HEK293 (cell line): ENCODE results near the gene ADCK2.
"Not testable (repeated sequence)": the region's sequence is repeated elsewhere in the genome, so short reads cannot be mapped to it uniquely, and the experiment has no call there.

Experiments used
- CTCF ChIA-PET: fragments of 350-600 bp; formaldehyde crosslinking; extraction: SDS; loops from one replicate; lab custom pipeline; 2021; ENCODE audit warnings: antibody characterized with exemption; lab: Yijun Ruan, JAX
- POLR2A ChIA-PET: fragments of 300-600 bp; formaldehyde crosslinking; extraction: SDS; loops from one replicate; lab custom pipeline; 2020; ENCODE audit warnings: antibody characterized with exemption, inconsistent platforms; lab: Yijun Ruan, JAX
- H3K27ac ChIP-seq: fragments of 200-500 bp; sonication (Bioruptor generic); 2 replicates; pipeline ENCODE4 v1.5.1; 2014; ENCODE audit warnings: low read depth, low read length, control low read depth, inconsistent platforms; ENCODE audit errors: extremely low read depth
- H3K36me3 ChIP-seq, 2 experiments: fragments of 200-500 bp in 1 of 2; sonication (Bioruptor generic) in 1 of 2; 1 replicate in 1 of 2; 2 replicates in 1 of 2; pipeline ENCODE4 v1.5.1; 2014 to 2017; ENCODE audit warnings: inconsistent platforms in 2 of 2, low read length in 2 of 2; ENCODE audit not compliant: control insufficient read depth in 2 of 2, insufficient read depth in 1 of 2
- H3K4me1 ChIP-seq: fragments of 200-500 bp; sonication (Bioruptor generic); 2 replicates; pipeline ENCODE4 v1.5.1; 2014; ENCODE audit warnings: mild to moderate bottlenecking, low read length, inconsistent platforms; ENCODE audit not compliant: control insufficient read depth, insufficient read depth
- H3K4me3 ChIP-seq: 2 replicates; pipeline ENCODE4 v1.5.1; 2011; ENCODE audit warnings: low read depth, mild to moderate bottlenecking, control low read depth, low read length, moderate library complexity
- H3K9me3 ChIP-seq: fragments of 200-500 bp; sonication (Bioruptor generic); 2 replicates; pipeline ENCODE4 v1.5.1; 2014; ENCODE audit warnings: low read depth, low read length, inconsistent platforms; ENCODE audit not compliant: control insufficient read depth, insufficient read depth
- BCL6B ChIP-seq: fragments of 450-650 bp; formaldehyde crosslinking; IDR thresholded peaks from 2 replicates; pipeline ENCODE4 v1.5.1; 2017; ENCODE audit warnings: missing biosample characterization, missing genetic modification characterization
- GLIS2 ChIP-seq: fragments of 450-650 bp; formaldehyde crosslinking; IDR thresholded peaks from 2 replicates; pipeline ENCODE4 v1.5.1; 2016; ENCODE audit warnings: missing biosample characterization, missing genetic modification characterization
- OVOL3 ChIP-seq: fragments of 450-650 bp; formaldehyde crosslinking; IDR thresholded peaks from 2 replicates; pipeline ENCODE4 v1.5.1; 2016; ENCODE audit warnings: missing biosample characterization, missing genetic modification characterization
- SCRT1 ChIP-seq: fragments of 450-650 bp; formaldehyde crosslinking; IDR thresholded peaks from 2 replicates; pipeline ENCODE4 v1.5.1; 2016; ENCODE audit warnings: missing biosample characterization, missing genetic modification characterization, borderline replicate concordance
- SCRT2 ChIP-seq: fragments of 450-650 bp; formaldehyde crosslinking; IDR thresholded peaks from 2 replicates; pipeline ENCODE4 v1.5.1; 2016; ENCODE audit warnings: missing biosample characterization, missing genetic modification characterization
- TSHZ1 ChIP-seq: fragments of 450-650 bp; formaldehyde crosslinking; IDR thresholded peaks from 2 replicates; pipeline ENCODE4 v1.5.1; 2016; ENCODE audit warnings: missing biosample characterization, missing genetic modification characterization, borderline replicate concordance
- ZFP69B ChIP-seq: fragments of 450-650 bp; formaldehyde crosslinking; IDR thresholded peaks from 2 replicates; pipeline ENCODE4 v1.5.1; 2016; ENCODE audit warnings: missing biosample characterization, missing genetic modification characterization
- ZNF174 ChIP-seq: fragments of 450-650 bp; formaldehyde crosslinking; IDR thresholded peaks from 2 replicates; pipeline ENCODE4 v1.5.0; 2017; ENCODE audit warnings: missing biosample characterization, mild to moderate bottlenecking, missing genetic modification characterization
- ZNF214 ChIP-seq: fragments of 450-650 bp; formaldehyde crosslinking; IDR thresholded peaks from 2 replicates; pipeline ENCODE4 v1.5.1; 2017; ENCODE audit warnings: missing biosample characterization, mild to moderate bottlenecking, missing genetic modification characterization, borderline replicate concordance
- ZNF391 ChIP-seq: fragments of 450-650 bp; formaldehyde crosslinking; IDR thresholded peaks from 2 replicates; pipeline ENCODE4 v1.5.1; 2016; ENCODE audit warnings: low read depth, missing biosample characterization, missing genetic modification characterization, borderline replicate concordance
- ZNF521 ChIP-seq: fragments of 450-650 bp; formaldehyde crosslinking; IDR thresholded peaks from 2 replicates; pipeline ENCODE4 v1.5.1; 2017; ENCODE audit warnings: missing biosample characterization, mild to moderate bottlenecking, missing genetic modification characterization
- ZNF596 ChIP-seq: fragments of 450-650 bp; IDR thresholded peaks from 2 replicates; pipeline ENCODE4 v1.5.0; 2018; ENCODE audit warnings: missing biosample characterization, mild to moderate bottlenecking, missing genetic modification characterization, moderate library complexity
- ZNF626 ChIP-seq: fragments of 450-650 bp; sonication (Bioruptor Pico); formaldehyde crosslinking; IDR thresholded peaks from 2 replicates; pipeline ENCODE4 v1.5.1; 2018; ENCODE audit warnings: missing biosample characterization, missing genetic modification characterization, inconsistent platforms
- ZNF768 ChIP-seq: fragments of 450-650 bp; formaldehyde crosslinking; IDR thresholded peaks from 2 replicates; pipeline ENCODE4 v1.5.1; 2018; ENCODE audit warnings: missing biosample characterization, mild to moderate bottlenecking, missing genetic modification characterization
- TF ChIP-seq, protein P1 (sequence below): fragments of 450-650 bp; formaldehyde crosslinking; IDR thresholded peaks from 2 replicates; pipeline ENCODE4 v1.5.1; 2016; ENCODE audit warnings: missing biosample characterization, missing genetic modification characterization
- TF ChIP-seq, protein P2 (sequence below): fragments of 450-650 bp; formaldehyde crosslinking; IDR thresholded peaks from 2 replicates; pipeline ENCODE4 v1.5.1; 2016; ENCODE audit warnings: missing biosample characterization, missing genetic modification characterization
- TF ChIP-seq, protein P3 (sequence below): fragments of 450-650 bp; formaldehyde crosslinking; IDR thresholded peaks from 2 replicates; pipeline ENCODE4 v1.5.1; 2016; ENCODE audit warnings: missing biosample characterization, missing genetic modification characterization
- TF ChIP-seq, protein P4 (sequence below): fragments of 450-650 bp; formaldehyde crosslinking; IDR thresholded peaks from 2 replicates; pipeline ENCODE4 v1.5.1; 2016; ENCODE audit warnings: missing biosample characterization, missing genetic modification characterization

The ADCK2 gene

DNA sequence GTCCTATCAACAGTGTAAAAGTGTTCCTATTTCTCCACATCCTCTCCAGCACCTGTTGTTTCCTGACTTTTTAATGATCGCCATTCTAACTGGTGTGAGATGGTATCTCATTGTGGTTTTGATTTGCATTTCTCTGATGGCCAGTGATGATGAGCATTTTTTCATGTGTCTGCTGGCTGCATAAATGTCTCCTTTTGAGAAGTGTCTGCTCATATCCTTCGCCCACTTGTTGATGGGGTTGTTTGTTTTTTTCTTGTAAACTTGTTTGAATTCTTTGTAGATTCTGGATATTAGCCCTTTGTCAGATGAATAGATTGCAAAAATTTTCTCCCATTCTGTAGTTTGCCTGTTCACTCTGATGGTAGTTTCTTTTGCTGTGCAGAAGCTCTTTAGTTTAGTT lies 9.8 kb upstream of the ADCK2 start:
- TF ChIP-seq SCRT2 (tag by site-specific recombination) (peak; percentile 91), SCRT1 (tag by site-specific recombination) (peak; percentile 84)
- TF ChIP-seq, all 188 proteins: peak for 2; not testable (repeated sequence) for 186
- H3K36me3 ChIP-seq, H3K4me1 ChIP-seq, CTCF ChIA-PET, POLR2A ChIA-PET, H3K4me3 ChIP-seq, H3K9me3 ChIP-seq, H3K27ac ChIP-seq: not testable (repeated sequence)

GRCh38 chr7:140667476-140667875 lies 5.3 kb upstream of the ADCK2 start:
- POLR2A ChIA-PET = no interaction called here
- Histone ChIP-seq H3K9me3 (no peaks in the 10 kb centered on the region), H3K27ac (no peak overlapping the region), H3K4me1 (no peaks in the 10 kb centered on the region), H3K4me3 (no peak overlapping the region), H3K36me3 (no peaks in the 10 kb centered on the region)
- CTCF ChIA-PET = no interaction called here
- TF ChIP-seq ZNF214 (tag by site-specific recombination) (no peak), GLIS2 (tag by site-specific recombination) (no peak), ZNF768 (tag by site-specific recombination) (no peak), ZNF521 (tag by site-specific recombination) (no peak), ZNF174 (tag by site-specific recombination) (no peak), ZNF626 (tag by site-specific recombination) (no peak), TSHZ1 (no peak), OVOL3 (no peak), ZNF596 (tag by site-specific recombination) (no peak), BCL6B (tag by site-specific recombination) (no peak), ZFP69B (no peak), ZNF391 (no peak)
- TF ChIP-seq, protein P1, sequence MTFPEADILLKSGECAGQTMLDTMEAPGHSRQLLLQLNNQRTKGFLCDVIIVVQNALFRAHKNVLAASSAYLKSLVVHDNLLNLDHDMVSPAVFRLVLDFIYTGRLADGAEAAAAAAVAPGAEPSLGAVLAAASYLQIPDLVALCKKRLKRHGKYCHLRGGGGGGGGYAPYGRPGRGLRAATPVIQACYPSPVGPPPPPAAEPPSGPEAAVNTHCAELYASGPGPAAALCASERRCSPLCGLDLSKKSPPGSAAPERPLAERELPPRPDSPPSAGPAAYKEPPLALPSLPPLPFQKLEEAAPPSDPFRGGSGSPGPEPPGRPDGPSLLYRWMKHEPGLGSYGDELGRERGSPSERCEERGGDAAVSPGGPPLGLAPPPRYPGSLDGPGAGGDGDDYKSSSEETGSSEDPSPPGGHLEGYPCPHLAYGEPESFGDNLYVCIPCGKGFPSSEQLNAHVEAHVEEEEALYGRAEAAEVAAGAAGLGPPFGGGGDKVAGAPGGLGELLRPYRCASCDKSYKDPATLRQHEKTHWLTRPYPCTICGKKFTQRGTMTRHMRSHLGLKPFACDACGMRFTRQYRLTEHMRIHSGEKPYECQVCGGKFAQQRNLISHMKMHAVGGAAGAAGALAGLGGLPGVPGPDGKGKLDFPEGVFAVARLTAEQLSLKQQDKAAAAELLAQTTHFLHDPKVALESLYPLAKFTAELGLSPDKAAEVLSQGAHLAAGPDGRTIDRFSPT (tag by site-specific recombination) = no peak
- TF ChIP-seq, protein P2, sequence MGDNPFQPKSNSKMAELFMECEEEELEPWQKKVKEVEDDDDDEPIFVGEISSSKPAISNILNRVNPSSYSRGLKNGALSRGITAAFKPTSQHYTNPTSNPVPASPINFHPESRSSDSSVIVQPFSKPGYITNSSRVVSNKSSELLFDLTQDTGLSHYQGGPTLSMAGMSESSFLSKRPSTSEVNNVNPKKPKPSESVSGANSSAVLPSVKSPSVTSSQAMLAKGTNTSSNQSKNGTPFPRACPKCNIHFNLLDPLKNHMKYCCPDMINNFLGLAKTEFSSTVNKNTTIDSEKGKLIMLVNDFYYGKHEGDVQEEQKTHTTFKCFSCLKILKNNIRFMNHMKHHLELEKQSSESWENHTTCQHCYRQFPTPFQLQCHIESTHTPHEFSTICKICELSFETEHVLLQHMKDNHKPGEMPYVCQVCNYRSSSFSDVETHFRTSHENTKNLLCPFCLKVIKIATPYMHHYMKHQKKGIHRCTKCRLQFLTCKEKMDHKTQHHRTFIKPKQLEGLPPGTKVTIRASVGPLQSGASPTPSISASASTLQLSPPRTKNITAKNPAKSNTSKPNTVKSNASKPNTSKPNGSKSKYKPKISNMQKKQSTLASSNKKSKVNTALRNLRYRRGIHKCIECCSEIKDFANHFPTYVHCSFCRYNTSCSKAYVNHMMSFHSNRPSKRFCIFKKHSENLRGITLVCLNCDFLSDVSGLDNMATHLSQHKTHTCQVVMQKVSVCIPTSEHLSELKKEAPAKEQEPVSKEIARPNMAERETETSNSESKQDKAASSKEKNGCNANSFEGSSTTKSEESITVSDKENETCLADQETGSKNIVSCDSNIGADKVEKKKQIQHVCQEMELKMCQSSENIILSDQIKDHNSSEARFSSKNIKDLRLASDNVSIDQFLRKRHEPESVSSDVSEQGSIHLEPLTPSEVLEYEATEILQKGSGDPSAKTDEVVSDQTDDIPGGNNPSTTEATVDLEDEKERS = no peak
- TF ChIP-seq, protein P3, sequence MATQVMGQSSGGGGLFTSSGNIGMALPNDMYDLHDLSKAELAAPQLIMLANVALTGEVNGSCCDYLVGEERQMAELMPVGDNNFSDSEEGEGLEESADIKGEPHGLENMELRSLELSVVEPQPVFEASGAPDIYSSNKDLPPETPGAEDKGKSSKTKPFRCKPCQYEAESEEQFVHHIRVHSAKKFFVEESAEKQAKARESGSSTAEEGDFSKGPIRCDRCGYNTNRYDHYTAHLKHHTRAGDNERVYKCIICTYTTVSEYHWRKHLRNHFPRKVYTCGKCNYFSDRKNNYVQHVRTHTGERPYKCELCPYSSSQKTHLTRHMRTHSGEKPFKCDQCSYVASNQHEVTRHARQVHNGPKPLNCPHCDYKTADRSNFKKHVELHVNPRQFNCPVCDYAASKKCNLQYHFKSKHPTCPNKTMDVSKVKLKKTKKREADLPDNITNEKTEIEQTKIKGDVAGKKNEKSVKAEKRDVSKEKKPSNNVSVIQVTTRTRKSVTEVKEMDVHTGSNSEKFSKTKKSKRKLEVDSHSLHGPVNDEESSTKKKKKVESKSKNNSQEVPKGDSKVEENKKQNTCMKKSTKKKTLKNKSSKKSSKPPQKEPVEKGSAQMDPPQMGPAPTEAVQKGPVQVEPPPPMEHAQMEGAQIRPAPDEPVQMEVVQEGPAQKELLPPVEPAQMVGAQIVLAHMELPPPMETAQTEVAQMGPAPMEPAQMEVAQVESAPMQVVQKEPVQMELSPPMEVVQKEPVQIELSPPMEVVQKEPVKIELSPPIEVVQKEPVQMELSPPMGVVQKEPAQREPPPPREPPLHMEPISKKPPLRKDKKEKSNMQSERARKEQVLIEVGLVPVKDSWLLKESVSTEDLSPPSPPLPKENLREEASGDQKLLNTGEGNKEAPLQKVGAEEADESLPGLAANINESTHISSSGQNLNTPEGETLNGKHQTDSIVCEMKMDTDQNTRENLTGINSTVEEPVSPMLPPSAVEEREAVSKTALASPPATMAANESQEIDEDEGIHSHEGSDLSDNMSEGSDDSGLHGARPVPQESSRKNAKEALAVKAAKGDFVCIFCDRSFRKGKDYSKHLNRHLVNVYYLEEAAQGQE (tag by site-specific recombination) = no peak
- TF ChIP-seq, protein P4, sequence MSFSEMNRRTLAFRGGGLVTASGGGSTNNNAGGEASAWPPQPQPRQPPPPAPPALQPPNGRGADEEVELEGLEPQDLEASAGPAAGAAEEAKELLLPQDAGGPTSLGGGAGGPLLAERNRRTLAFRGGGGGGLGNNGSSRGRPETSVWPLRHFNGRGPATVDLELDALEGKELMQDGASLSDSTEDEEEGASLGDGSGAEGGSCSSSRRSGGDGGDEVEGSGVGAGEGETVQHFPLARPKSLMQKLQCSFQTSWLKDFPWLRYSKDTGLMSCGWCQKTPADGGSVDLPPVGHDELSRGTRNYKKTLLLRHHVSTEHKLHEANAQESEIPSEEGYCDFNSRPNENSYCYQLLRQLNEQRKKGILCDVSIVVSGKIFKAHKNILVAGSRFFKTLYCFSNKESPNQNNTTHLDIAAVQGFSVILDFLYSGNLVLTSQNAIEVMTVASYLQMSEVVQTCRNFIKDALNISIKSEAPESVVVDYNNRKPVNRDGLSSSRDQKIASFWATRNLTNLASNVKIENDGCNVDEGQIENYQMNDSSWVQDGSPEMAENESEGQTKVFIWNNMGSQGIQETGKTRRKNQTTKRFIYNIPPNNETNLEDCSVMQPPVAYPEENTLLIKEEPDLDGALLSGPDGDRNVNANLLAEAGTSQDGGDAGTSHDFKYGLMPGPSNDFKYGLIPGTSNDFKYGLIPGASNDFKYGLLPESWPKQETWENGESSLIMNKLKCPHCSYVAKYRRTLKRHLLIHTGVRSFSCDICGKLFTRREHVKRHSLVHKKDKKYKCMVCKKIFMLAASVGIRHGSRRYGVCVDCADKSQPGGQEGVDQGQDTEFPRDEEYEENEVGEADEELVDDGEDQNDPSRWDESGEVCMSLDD (tag by site-specific recombination) = no peak
